Activated T-helper 2 cell treated with anti-CD3 and anti-CD28 coated beads, Interferon-gamma antibody, Interleukin-2, Interleukin-4, amounts not matched to agents 10 μg/mL and 5 μg/mL and 100 μg/mL, durations not matched to agents 14 hours and 24 hours and 36 hours (primary cell): ENCODE measurements around the gene IRF4. TPM values are rescaled to one million over a fixed set of nuclear protein-coding genes. Genes with fewer than 3 reads are reported as not detected.

Source experiments
- DNase-seq: peaks from one replicate; pipeline ENCODE4 v3.0.0; 2021; ENCODE audit warnings: low spot score
- H3K27ac Mint-ChIP-seq: one replicate; pipeline ENCODE4 v1.8.0; 2021; ENCODE audit warnings: mixed read lengths
- H3K27me3 Mint-ChIP-seq: one replicate; pipeline ENCODE4 v1.8.0; 2021; ENCODE audit warnings: low read depth, mixed read lengths
- H3K36me3 Mint-ChIP-seq: one replicate; pipeline ENCODE4 v1.8.0; 2021; ENCODE audit warnings: low read depth, mixed read lengths
- H3K4me1 Mint-ChIP-seq: one replicate; pipeline ENCODE4 v1.8.0; 2021; ENCODE audit warnings: low read depth, mixed read lengths
- H3K4me3 Mint-ChIP-seq: one replicate; pipeline ENCODE4 v1.8.0; 2021; ENCODE audit warnings: low read depth, mild to moderate bottlenecking, moderate library complexity, mixed read lengths
- H3K9me3 Mint-ChIP-seq: one replicate; pipeline ENCODE4 v1.8.0; 2021; ENCODE audit warnings: mixed read lengths
- intact Hi-C: fragments of 100-400 bp; cut with micrococcal nuclease; formaldehyde crosslinking; loops from one replicate; pipeline ENCODE4 v1.15.1; 2023
- total RNA-seq: library from RNA; stranded (reverse); gene quantifications from 2 replicates; pipeline ENCODE4 v1.2.3, GENCODE V29; 2022

IRF4 gene
- total RNA-seq, 1 donor from 2014 or later, result 1,062 TPM

- H3K4me1 Mint-ChIP-seq, result peaks cover 27% of the 10 kb centered on the region
These were observed 6.7 kb upstream of the IRF4 start for GRCh38 chr6:384898-385297.

DNA sequence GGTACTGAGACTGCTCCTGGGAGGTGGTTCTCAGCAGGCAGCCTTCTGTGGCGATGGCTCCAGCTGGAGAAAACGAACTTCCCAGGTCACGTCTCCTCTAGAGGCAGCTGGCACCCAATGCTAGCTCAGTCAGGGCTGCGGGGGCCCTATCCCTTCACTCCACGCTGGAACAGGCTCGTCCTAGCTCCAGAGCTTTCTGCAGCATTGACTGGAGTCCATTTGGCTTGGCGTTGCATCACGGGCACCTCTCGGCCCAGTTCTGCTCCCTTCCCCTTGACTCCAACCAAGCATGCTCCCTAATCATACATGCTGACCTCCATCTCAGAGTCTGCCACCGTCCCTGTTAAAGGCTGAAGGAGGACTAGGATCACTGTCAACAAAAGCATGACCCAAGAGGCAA is 5.9 kb upstream of the IRF4 start:
- DNase-seq, result no peak
- no peaks in the 10 kb centered on the region for H3K36me3 Mint-ChIP-seq
- H3K9me3 Mint-ChIP-seq, result no peaks in the 10 kb centered on the region
- intact Hi-C loops, result no loop called here
- H3K4me3 Mint-ChIP-seq, result no peak overlapping the region
- no peak overlapping the region for H3K27ac Mint-ChIP-seq
- H3K4me1 Mint-ChIP-seq, result peaks cover 31% of the 10 kb centered on the region
- H3K27me3 Mint-ChIP-seq, result peaks cover 2% of the 10 kb centered on the region

More at GRCh38 chr6:384898-385297, 6.7 kb upstream of the IRF4 start:
- H3K27me3 Mint-ChIP-seq, result peaks cover 2% of the 10 kb centered on the region
- H3K36me3 Mint-ChIP-seq, result no peaks in the 10 kb centered on the region
- intact Hi-C loops, result no loop called here
- no peaks in the 10 kb centered on the region for H3K9me3 Mint-ChIP-seq
- no peak overlapping the region for H3K4me3 Mint-ChIP-seq
- DNase-seq, result no peak
- no peak overlapping the region for H3K27ac Mint-ChIP-seq

GRCh38 chr6:386688-387266 is 4.8 kb upstream of the IRF4 start:
- H3K9me3 Mint-ChIP-seq, result no peaks in the 10 kb centered on the region
- H3K27me3 Mint-ChIP-seq, result no peaks in the 10 kb centered on the region
- H3K4me1 Mint-ChIP-seq, result peaks cover 30% of the 10 kb centered on the region
- H3K27ac Mint-ChIP-seq, result no peak overlapping the region
- H3K4me3 Mint-ChIP-seq, result no peak overlapping the region
- H3K36me3 Mint-ChIP-seq, result peaks cover 7% of the 10 kb centered on the region
- intact Hi-C loops, result no loop called here
- no peak for DNase-seq

DNA sequence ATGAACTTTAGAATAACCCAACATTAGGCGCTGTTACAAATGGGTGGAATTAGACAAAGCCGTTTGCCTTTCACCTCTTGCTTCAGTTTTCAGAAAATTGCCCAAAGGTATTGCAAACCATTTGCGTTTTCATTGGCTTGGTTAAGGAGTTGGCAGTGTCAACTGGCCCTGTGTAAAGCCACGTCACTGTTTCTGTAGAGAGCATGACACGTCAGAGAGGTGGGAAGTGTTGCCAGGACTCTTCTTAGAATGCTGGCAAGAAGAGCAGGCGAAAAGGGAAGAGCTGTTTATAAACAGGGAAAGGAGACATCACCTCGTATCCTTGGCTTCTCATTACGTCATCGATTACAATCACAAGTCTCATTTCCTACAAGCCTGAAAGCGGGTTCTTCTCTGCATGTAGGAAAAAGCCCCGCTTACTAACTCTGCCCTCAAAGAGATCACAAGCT is 4.2 kb upstream of the IRF4 start:
- Mint-ChIP-seq H3K4me1 (peaks cover 28% of the 10 kb centered on the region), H3K9me3 (no peaks in the 10 kb centered on the region), H3K27me3 (no peaks in the 10 kb centered on the region), H3K27ac (no peak overlapping the region), H3K36me3 (peaks cover 11% of the 10 kb centered on the region), H3K4me3 (no peak overlapping the region)
- no peak for DNase-seq
- intact Hi-C loops, result no loop called here

DNA sequence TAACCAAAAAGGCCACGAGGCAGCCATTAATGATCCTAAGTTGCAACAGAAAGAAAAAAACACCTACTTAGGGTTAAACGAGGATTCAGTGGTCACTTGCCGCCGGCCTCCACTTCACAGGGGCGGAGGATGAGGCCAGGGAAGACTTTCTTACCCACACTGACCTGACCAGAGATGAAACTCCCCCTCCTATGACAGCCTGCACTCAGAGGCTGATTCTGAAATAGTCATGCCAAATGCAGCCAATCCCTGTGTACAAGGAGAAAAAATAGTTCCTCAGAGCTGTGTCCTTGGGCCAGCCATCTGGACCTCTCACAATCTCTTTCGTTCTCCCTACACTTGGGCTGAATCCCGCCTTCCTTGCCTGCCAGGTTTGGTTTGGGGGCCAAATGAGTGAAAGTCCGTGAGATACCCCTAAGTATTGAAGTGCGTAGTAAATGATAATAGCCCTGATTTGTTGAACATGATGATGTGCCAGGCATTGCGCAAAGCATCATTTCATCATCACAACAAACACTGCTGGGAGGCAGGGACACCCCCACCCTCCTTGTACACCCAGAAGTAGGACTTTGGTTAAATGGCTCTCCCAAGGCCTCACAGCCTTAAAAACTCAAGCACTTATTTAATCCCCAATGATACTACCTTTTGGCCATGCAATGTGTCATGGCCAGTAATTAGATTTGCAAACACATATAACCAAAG is 3.2 kb upstream of the IRF4 start:
- peaks cover 28% of the 10 kb centered on the region for H3K4me1 Mint-ChIP-seq
- no peaks in the 10 kb centered on the region for H3K27me3 Mint-ChIP-seq
- H3K27ac Mint-ChIP-seq, result peak overlapping the region; percentile 29
- H3K4me3 Mint-ChIP-seq, result no peak overlapping the region
- no peak for DNase-seq
- no peaks in the 10 kb centered on the region for H3K9me3 Mint-ChIP-seq
- peaks cover 20% of the 10 kb centered on the region for H3K36me3 Mint-ChIP-seq
- intact Hi-C loops, result no loop called here

- H3K4me3 Mint-ChIP-seq, result peak overlapping the region; percentile 95
These were observed 2.4 kb upstream of the IRF4 start for GRCh38 chr6:389143-389542.

GRCh38 chr6:389622-390021 is 1.9 kb upstream of the IRF4 start:
- peaks cover 25% of the 10 kb centered on the region for H3K4me1 Mint-ChIP-seq
- peak overlapping the region; percentile 96 for H3K27ac Mint-ChIP-seq
- H3K4me3 Mint-ChIP-seq, result peak overlapping the region; percentile 95
- H3K9me3 Mint-ChIP-seq, result no peaks in the 10 kb centered on the region
- DNase-seq, result peak; percentile 48
- no peaks in the 10 kb centered on the region for H3K27me3 Mint-ChIP-seq
- intact Hi-C loops, result loop anchor here (1.0 to 5.0 kb wide), 8 partner anchors 14 to 993 kb away; partner anchors contain the start of gene DUSP22
- H3K36me3 Mint-ChIP-seq, result peaks cover 32% of the 10 kb centered on the region

More at GRCh38 chr6:389143-389542, 2.4 kb upstream of the IRF4 start:
- Mint-ChIP-seq H3K9me3 (no peaks in the 10 kb centered on the region), H3K27ac (peak overlapping the region; percentile 96), H3K36me3 (peaks cover 28% of the 10 kb centered on the region), H3K27me3 (no peaks in the 10 kb centered on the region), H3K4me1 (peaks cover 28% of the 10 kb centered on the region)
- no peak for DNase-seq
- intact Hi-C loops, result loop anchor here (1.0 kb wide), 6 partner anchors 14 to 200 kb away; partner anchors contain the start of gene DUSP22

DNA sequence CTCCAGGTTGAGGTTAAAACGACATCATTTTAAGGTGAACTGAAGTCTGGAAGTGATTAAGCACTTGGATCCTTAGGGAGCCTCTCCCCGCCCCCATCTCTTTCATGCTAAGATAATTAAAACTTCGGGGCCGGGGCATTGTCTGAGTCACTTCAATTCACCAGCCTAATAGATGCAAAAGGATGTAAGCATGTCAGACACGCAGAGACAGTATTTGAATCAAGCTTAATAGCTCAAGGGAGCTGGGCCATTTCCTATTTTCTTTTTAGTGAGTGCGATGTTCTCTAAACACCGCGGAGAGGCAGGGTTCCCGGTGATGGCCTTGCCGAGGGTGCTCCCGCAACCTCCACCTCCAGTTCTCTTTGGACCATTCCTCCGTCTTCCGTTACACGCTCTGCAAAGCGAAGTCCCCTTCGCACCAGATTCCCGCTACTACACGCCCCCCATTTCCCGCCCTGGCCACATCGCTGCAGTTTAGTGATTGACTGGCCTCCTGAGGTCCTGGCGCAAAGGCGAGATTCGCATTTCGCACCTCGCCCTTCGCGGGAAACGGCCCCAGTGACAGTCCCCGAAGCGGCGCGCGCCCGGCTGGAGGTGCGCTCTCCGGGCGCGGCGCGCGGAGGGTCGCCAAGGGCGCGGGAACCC is 516 bp upstream of the IRF4 start:
- Mint-ChIP-seq H3K4me1 (peaks cover 33% of the 10 kb centered on the region), H3K27ac (peak overlapping the region; percentile 96), H3K36me3 (peaks cover 46% of the 10 kb centered on the region), H3K4me3 (peak overlapping the region; percentile 95), H3K27me3 (no peaks in the 10 kb centered on the region), H3K9me3 (no peaks in the 10 kb centered on the region)
- peak; percentile 50 for DNase-seq
- intact Hi-C loops, result loop anchor here (1.0 to 5.0 kb wide), 3 partner anchors 56 to 991 kb away; no protein-coding TSS in a partner anchor

DNA sequence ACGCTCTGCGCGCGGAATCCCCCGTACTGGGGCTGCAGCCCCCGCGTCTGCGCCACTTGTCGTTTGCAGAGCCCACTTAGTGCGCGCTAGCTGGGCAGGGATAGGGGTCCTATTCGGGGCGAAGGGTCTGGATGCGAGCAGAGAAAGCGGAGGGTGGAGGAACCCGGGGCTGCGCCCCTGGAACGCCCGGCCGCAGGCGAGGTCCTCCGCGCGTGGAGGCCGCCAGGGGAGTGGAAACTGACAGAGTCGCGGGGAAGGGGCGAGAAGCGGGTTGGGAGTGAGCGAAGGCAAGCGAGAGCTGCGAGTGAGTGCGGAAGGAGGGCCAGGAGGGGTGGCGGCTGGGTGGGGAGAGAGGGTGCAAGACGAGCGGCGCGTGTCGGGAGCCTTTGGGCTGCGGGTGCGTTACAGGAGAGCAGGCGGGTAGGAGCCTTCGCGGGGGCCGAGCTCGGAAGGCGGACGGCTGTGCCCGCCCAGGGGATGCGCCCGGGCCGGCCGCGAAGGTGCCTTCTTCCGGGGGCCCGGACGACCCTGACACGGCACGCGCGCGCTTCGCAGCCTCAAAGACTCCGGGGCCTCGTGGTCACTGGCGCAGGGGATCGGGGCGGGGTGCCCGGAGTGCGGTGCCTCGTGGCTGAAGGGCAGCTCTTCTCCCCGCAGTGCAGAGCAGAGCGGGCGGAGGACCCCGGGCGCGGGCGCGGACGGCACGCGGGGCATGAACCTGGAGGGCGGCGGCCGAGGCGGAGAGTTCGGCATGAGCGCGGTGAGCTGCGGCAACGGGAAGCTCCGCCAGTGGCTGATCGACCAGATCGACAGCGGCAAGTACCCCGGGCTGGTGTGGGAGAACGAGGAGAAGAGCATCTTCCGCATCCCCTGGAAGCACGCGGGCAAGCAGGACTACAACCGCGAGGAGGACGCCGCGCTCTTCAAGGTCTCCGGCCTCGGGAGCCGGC is 1.2 kb downstream of the IRF4 start:
- H3K36me3 Mint-ChIP-seq, result peaks cover 60% of the 10 kb centered on the region
- H3K27me3 Mint-ChIP-seq, result no peaks in the 10 kb centered on the region

DNA sequence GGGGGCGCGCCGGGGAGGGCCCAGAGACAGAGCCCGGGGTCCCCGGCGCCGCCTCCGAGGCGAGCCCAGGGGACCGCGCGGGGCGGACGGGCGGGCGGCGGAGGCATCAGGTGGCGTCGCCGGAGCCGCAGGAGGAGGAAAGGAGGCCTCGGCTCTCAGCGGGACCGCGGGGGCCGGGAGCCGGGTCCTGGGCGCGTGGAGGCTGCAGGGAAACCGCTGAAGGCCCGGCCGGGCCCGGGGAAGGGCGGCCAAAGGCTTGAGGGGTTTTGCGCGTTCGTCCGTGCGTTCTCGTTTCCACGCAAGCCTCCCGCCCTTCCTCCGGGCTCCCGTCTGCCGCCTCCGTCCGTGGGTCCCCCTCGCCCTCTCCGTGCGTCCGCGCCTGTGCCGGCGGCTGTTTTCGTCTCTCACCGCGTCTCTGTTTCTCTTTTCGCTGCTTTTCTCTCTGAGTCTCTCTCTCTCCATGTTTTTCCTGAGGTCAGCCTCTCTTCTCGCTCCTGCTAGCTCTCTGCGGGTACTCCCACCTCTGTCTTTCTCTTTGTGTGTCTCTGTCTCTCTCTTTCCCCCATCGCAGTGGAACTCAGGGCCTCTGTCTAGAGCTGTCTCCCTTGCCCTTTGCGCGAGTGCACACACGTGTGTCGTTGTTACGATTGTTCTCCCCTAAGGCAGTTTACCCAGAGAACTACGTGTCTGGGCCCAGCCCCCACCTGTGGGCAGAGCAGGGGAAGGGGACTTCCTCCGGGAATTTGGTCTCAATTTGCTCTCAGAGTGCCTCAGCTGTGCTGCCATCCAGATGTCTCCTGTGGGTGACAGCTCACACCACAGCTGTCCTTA is 2.1 kb downstream of the IRF4 start:
- peak overlapping the region; percentile 92 for H3K27ac Mint-ChIP-seq
- H3K36me3 Mint-ChIP-seq, result peaks cover 69% of the 10 kb centered on the region
- intact Hi-C loops, result loop anchor here (5.0 kb wide), 1 partner anchor 989 kb away; no protein-coding TSS in a partner anchor
- no peaks in the 10 kb centered on the region for H3K9me3 Mint-ChIP-seq
- no peak for DNase-seq
- H3K27me3 Mint-ChIP-seq, result no peaks in the 10 kb centered on the region
- H3K4me1 Mint-ChIP-seq, result peaks cover 48% of the 10 kb centered on the region
- peak overlapping the region; percentile 95 for H3K4me3 Mint-ChIP-seq

More for the DNA sequence above, 1.2 kb downstream of the IRF4 start:
- Mint-ChIP-seq H3K4me3 (peak overlapping the region; percentile 95), H3K27ac (peak overlapping the region; percentile 80), H3K9me3 (no peaks in the 10 kb centered on the region), H3K4me1 (peaks cover 45% of the 10 kb centered on the region)
- DNase-seq, result peak; percentile 58
- intact Hi-C loops, result loop anchor here (5.0 kb wide), 1 partner anchor 990 kb away; no protein-coding TSS in a partner anchor

DNA sequence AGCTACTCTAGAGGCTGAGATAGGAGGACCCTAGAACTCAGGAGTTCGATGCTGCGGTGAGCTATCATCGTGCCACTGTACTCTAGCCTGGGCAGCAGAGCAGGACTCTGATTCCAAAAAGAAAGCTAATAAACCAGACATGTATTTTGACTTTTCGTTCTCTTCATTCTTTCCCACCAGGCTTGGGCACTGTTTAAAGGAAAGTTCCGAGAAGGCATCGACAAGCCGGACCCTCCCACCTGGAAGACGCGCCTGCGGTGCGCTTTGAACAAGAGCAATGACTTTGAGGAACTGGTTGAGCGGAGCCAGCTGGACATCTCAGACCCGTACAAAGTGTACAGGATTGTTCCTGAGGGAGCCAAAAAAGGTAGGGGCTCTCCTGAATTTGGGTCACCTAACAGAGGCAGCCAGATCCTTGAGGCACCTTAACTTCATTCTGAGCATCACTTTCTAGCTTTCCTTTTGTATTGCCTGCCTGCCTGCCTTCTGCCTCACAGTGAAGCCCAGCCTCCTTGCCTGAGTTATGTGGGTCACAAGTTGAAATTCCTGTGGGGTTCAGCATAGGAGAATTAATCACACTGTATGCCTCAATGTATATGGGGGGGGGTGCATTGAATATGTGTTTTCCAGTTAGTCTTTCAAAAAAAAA is 3.2 kb downstream of the IRF4 start:
- H3K27me3 Mint-ChIP-seq, result no peaks in the 10 kb centered on the region
- no peak for DNase-seq
- H3K36me3 Mint-ChIP-seq, result peaks cover 80% of the 10 kb centered on the region
- H3K27ac Mint-ChIP-seq, result peak overlapping the region; percentile 92
- no peaks in the 10 kb centered on the region for H3K9me3 Mint-ChIP-seq
- H3K4me3 Mint-ChIP-seq, result peak overlapping the region; percentile 93
- peaks cover 48% of the 10 kb centered on the region for H3K4me1 Mint-ChIP-seq
- intact Hi-C loops, result loop anchor here (5.0 kb wide), 1 partner anchor 988 kb away; no protein-coding TSS in a partner anchor
